Measurements from ENCODE around the gene FNTB. TPM values are rescaled to one million over a fixed set of nuclear protein-coding genes. Genes with fewer than 3 reads are reported as not detected.
A peak's percentile ranks its signal among the peaks of the same experiment; 100 is the strongest.

Gene FNTB
- total and polyA plus RNA-seq, 12 donors = 12.2 to 27.2 (median 22.3) TPM

- intact Hi-C loops (cut with DNase I) = no loop called here
- WGBS, 4 donors = 91 to 97% (median 93%) methylated on average over 5 of the region's 5 CpGs
- H3K27ac ChIP-seq = peak overlapping the region in 1 of 5 donors; percentile 9
- H3K27me3 ChIP-seq = no peaks in the 10 kb centered on the region
- H3K4me1 ChIP-seq (replicated peaks in 1 of 2) = peaks cover 11 to 34% of the 10 kb centered on the region in 2 donors
- H3K4me3 ChIP-seq = no peak overlapping the region
- H3K36me3 ChIP-seq (replicated peaks in 1 of 2) = peaks cover 0 to 8% of the 10 kb centered on the region in 2 donors
- H3K9me3 ChIP-seq (replicated peaks in 1 of 3) = no peaks in the 10 kb centered on the region
- TF ChIP-seq, protein P1, sequence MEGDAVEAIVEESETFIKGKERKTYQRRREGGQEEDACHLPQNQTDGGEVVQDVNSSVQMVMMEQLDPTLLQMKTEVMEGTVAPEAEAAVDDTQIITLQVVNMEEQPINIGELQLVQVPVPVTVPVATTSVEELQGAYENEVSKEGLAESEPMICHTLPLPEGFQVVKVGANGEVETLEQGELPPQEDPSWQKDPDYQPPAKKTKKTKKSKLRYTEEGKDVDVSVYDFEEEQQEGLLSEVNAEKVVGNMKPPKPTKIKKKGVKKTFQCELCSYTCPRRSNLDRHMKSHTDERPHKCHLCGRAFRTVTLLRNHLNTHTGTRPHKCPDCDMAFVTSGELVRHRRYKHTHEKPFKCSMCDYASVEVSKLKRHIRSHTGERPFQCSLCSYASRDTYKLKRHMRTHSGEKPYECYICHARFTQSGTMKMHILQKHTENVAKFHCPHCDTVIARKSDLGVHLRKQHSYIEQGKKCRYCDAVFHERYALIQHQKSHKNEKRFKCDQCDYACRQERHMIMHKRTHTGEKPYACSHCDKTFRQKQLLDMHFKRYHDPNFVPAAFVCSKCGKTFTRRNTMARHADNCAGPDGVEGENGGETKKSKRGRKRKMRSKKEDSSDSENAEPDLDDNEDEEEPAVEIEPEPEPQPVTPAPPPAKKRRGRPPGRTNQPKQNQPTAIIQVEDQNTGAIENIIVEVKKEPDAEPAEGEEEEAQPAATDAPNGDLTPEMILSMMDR (IDR thresholded peaks at IDR 0.05) = no peak
- TF ChIP-seq POLR2A (IDR thresholded peaks at IDR 0.05) = no peak
- no peak for DNase-seq
Observed at GRCh38 chr14:65010211-65010931, 23.7 kb downstream of the FNTB start.

GRCh38 chr14:65011538-65011937 is 24.8 kb downstream of the FNTB start:
- intact Hi-C loops (cut with DNase I) = no loop called here
- TF ChIP-seq POLR2A (IDR thresholded peaks at IDR 0.05) = no peak
- TF ChIP-seq, protein P1 (IDR thresholded peaks at IDR 0.05) = no peak
- peak; percentile 22 to 77 (median 60) for DNase-seq
- Histone ChIP-seq H3K36me3 (replicated peaks in 1 of 2) (peaks cover 0 to 8% of the 10 kb centered on the region in 2 donors), H3K27me3 (no peaks in the 10 kb centered on the region), H3K9me3 (replicated peaks in 1 of 3) (no peaks in the 10 kb centered on the region), H3K4me1 (replicated peaks in 1 of 2) (peaks cover 9 to 22% of the 10 kb centered on the region in 2 donors), H3K27ac (peak overlapping the region in 3 of 5 donors; percentile 39 to 65 (median 40)), H3K4me3 (no peak overlapping the region)
- WGBS, 4 donors = 58 to 64% (median 61%) methylated on average over 10 of the region's 10 CpGs

- Histone ChIP-seq H3K27ac (peak overlapping the region in 1 of 5 donors; percentile 40), H3K36me3 (replicated peaks in 1 of 2) (peaks cover 0 to 8% of the 10 kb centered on the region in 2 donors), H3K27me3 (no peaks in the 10 kb centered on the region), H3K9me3 (replicated peaks in 1 of 3) (no peaks in the 10 kb centered on the region), H3K4me1 (replicated peaks in 1 of 2) (peaks cover 5 to 14% of the 10 kb centered on the region in 2 donors), H3K4me3 (no peak overlapping the region)
- TF ChIP-seq, protein P1 (IDR thresholded peaks at IDR 0.05) = no peak
- no peak for TF ChIP-seq POLR2A (IDR thresholded peaks at IDR 0.05)
- WGBS, 4 donors = 70 to 85% (median 77%) methylated on average over 4 of the region's 4 CpGs
- DNase-seq = no peak
- intact Hi-C loops (cut with DNase I) = no loop called here
Observed at GRCh38 chr14:65012353-65012752, 25.7 kb downstream of the FNTB start.

- TF ChIP-seq POLR2A (IDR thresholded peaks at IDR 0.05) = no peak
- TF ChIP-seq, protein P1 (IDR thresholded peaks at IDR 0.05) = no peak
- H3K9me3 ChIP-seq (replicated peaks in 1 of 3) = no peaks in the 10 kb centered on the region
- H3K27ac ChIP-seq = peak overlapping the region in 3 of 5 donors; percentile 7 to 71 (median 56)
- DNase-seq = peak; percentile 30 to 80 (median 70)
- no peaks in the 10 kb centered on the region for H3K27me3 ChIP-seq
- peaks cover 0 to 8% of the 10 kb centered on the region in 2 donors for H3K36me3 ChIP-seq (replicated peaks in 1 of 2)
- WGBS, 4 donors = 64 to 67% (median 66%) methylated on average over 3 of the region's 3 CpGs
- H3K4me1 ChIP-seq (replicated peaks in 1 of 2) = peaks cover 5 to 25% of the 10 kb centered on the region in 2 donors
- no peak overlapping the region for H3K4me3 ChIP-seq
- intact Hi-C loops (cut with DNase I) = no loop called here
Observed at GRCh38 chr14:65015391-65015790, 28.7 kb downstream of the FNTB start.
